H1 (cell line): ENCODE measurements around the gene RASD2. TPM values are rescaled to one million over a fixed set of nuclear protein-coding genes. Genes with fewer than 3 reads are reported as not detected.

Source experiments
- BRCA1 ChIP-seq: IDR thresholded peaks from 2 replicates; pipeline ENCODE4 v1.6.1; 2012; ENCODE audit warnings: low read depth, low read length, improper control_type of control experiment
- CHD7 ChIP-seq: fragments of 300-600 bp; sonication (generic); IDR thresholded peaks from 2 replicates; pipeline ENCODE4 v1.7.1; 2012; ENCODE audit warnings: low read length, moderate library complexity, mild to moderate bottlenecking, inconsistent platforms; ENCODE audit not compliant: insufficient replicate concordance
- EGR1 ChIP-seq: IDR thresholded peaks from 2 replicates; pipeline ENCODE4 v1.6.1; 2011; ENCODE audit warnings: low read depth, low read length, borderline replicate concordance
- GABPA ChIP-seq: IDR thresholded peaks from 2 replicates; pipeline ENCODE4 v1.6.1; 2011; ENCODE audit warnings: mild to moderate bottlenecking, low read length, moderate library complexity, borderline replicate concordance; ENCODE audit not compliant: insufficient read depth
- RXRA ChIP-seq: IDR thresholded peaks from 2 replicates; pipeline ENCODE4 v1.6.1; 2011; ENCODE audit warnings: low read depth, mild to moderate bottlenecking, low read length, moderate library complexity; ENCODE audit not compliant: insufficient read depth
- SP2 ChIP-seq: IDR thresholded peaks from 2 replicates; pipeline ENCODE4 v1.6.1; 2012; ENCODE audit warnings: mild to moderate bottlenecking, low read length, inconsistent platforms
- ZNF274 ChIP-seq: IDR thresholded peaks from 2 replicates; pipeline ENCODE4 v1.7.0; 2012; ENCODE audit warnings: low read length, borderline replicate concordance; ENCODE audit errors: extremely low read depth
- polyA plus RNA-seq, 7 experiments: library from polyadenylated mRNA; depleted of rRNA in 3 of 7; stranded (reverse) in 5 of 7; unstranded in 2 of 7; fragments of >200 nt in 5 of 7; fragments of 200-250 nt in 2 of 7; gene quantifications; 1 replicate in 5 of 7; 2 replicates in 1 of 7; 4 replicates in 1 of 7; pipeline versions ENCODE4 v1.2.1 to v1.2.3, GENCODE V29; 2011 to 2013; ENCODE audit warnings: missing spikeins in 2 of 7, mixed read lengths in 2 of 7
- total RNA-seq: library from RNA; stranded (reverse); fragmentation: NEBNext Ultra II Directional; extraction: Animal tissue kit (Norgen Biotek cat#: 25700); gene quantifications from 2 replicates; pipeline ENCODE4 v1.2.1, GENCODE V29; 2021

RASD2 gene
- total and polyA plus RNA-seq, 2 of the 8 experiments (the other 6 are each of a cell fraction or from before 2014, with no cell fraction given), result 1.9 to 5.1 TPM

GRCh38 chr22:35543702-35544101 is 3.1 kb downstream of the RASD2 start (continued):
- no peak for TF ChIP-seq CHD7
- TF ChIP-seq RXRA, result no peak
- TF ChIP-seq GABPA, result no peak
- TF ChIP-seq BRCA1, result no peak
- no peak for TF ChIP-seq SP2
- no peak for TF ChIP-seq EGR1
- TF ChIP-seq ZNF274, result no peak
